Activated T-helper 9 cell treated with anti-CD3 and anti-CD28 coated beads, Interleukin-2, amount 50 U/mL, for 16 hours (primary cell): ENCODE data around the gene ST6GAL1.
"Not testable (repeated sequence)": the region's sequence is repeated elsewhere in the genome, so short reads cannot be mapped to it uniquely, and the experiment has no call there.

Experiments used
- DNase-seq: peaks from one replicate; pipeline ENCODE4 v3.0.0-alpha.2; 2020; ENCODE audit warnings: low read depth

The ST6GAL1 gene

DNA sequence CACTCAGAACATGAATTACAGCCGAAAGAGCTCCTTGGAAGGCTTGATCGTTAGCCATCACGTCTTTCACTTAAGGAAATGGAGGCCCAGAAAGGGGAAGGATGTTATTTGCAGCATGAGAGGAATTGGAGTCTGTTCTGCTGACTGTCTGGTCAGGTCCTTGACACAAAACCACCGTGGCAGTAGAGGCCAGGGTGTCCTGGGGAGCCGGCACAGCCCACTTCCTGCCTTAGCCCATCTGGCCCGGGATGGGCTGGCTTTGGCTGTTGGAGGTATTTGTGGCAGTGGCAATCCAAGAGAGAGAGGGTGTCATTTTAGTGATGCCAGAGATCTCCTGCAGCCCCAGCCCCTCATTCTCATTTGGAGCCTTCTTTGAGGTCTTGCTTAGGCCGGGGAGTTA is 37.4 kb downstream of the ST6GAL1 start:
- no peak for DNase-seq

DNA sequence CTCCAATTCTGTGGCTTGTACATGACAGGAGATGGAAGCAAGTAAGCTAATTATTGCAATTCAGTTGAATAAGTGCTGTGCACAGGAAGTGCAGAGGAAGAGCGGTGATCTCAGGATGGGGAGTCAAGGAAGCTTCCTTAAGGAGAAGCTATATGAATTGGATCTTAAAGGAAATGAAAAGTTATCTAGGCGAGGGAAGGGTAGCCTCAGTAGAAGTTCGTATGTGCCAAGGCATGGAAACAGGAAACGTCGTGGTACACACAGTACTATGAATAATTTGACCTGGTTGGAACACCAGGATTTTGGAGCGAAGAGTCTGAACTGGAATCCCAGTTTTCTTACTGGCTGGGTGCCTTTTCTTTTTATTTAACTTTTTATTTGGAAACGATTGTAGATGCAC is 39.3 kb downstream of the ST6GAL1 start:
- no peak for DNase-seq

DNA sequence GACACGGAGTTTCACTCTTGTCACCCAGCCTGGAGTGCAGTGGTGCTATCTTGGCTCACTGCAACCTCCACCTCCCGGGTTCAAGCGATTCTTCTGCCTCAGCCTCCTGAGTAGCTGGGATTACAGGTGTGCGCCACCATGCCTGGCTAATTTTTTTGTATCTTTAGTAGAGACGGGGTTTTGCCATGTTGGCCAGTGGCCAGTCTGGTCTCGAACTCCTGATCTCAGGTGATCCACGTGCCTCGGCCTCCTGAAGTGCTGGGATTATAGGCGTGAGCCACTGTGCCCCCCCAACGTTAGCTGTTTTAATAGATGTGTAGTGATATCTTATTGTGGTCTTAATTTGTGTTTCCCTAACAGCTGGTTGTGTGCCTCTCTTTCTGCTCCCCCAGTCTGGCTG is 40.8 kb downstream of the ST6GAL1 start:
- not testable (repeated sequence) for DNase-seq

DNA sequence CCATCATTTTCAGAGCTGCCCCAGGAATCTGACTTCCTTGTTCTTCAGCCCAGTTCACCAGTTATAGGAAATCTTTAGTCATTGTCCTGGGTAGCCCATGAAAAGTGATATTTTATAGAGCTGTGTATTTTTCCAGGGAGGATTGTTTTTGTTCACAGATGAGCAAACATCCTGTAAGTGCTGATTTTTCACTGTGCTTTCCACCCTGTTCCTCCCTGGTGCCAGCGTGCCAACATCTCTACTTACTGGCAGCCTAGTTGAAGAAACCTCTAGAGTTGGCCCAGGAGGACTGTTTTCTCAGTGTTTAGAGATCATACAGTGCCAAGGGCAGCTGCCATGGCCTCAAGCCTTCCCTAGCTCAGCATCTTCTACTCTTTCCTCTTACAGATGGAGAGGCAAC is 41.3 kb downstream of the ST6GAL1 start:
- no peak for DNase-seq

DNA sequence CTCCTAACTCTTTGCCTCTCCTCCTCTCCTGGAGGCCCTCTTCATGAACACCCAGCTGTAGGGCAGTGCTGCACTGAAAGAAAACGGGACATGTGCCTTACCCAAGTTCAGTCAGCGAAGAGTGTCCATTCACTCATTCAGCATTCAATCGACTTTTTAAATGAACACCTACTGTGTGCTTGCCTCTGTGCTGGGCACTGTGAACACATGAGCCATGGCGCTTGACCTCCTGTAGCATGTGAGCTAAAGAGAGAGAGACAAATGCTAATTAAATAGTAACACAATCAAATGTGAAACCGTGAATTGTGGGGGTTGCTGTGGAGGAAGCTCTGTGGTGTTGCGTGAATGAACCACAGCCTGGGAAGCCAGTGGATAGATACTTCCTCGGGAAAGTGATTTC is 43.4 kb downstream of the ST6GAL1 start:
- no peak for DNase-seq

DNA sequence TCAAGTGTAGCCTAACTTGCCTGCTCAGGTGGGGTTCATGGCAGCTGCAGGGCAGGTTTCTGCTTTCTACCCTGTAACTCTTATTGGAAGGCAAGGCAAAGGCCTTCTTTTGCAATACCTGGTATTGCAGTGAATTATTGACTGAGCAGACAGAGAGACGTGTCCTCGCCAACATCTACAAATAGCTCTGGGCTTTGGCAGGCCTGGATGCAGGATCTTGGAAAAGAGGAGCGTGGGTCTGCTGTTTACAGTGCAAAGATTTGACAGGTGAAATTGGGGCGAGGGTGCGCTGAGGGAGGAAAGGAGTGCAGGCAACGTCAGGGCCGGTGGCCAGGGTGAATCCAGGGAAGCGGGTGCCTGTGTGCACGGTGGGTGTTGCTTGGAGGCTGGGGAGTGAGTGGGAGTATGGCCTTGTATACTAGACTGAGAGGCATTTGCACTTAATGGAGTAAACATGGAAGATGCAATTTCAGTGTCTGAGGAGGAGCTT is 44.5 kb downstream of the ST6GAL1 start:
- no peak for DNase-seq

DNA sequence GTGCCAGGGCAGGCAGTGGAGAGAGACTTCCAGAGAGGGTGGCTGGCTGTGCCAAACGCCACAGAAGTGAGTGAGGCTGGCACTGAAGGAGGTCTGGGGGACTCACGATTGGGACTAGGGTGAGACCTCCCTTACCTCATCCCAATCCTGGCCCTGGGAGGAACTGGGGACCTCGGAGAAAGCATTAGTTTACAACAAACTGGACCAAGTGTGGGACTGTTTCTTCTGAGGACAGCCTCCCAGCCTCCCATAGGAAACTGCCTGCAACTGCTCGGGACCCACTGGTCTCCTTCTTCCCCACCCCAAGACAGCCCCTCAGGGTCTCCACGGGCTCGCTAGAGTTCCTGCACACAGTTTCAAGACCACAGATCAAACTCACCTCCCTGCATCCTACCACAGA is 45.4 kb downstream of the ST6GAL1 start:
- no peak for DNase-seq

DNA sequence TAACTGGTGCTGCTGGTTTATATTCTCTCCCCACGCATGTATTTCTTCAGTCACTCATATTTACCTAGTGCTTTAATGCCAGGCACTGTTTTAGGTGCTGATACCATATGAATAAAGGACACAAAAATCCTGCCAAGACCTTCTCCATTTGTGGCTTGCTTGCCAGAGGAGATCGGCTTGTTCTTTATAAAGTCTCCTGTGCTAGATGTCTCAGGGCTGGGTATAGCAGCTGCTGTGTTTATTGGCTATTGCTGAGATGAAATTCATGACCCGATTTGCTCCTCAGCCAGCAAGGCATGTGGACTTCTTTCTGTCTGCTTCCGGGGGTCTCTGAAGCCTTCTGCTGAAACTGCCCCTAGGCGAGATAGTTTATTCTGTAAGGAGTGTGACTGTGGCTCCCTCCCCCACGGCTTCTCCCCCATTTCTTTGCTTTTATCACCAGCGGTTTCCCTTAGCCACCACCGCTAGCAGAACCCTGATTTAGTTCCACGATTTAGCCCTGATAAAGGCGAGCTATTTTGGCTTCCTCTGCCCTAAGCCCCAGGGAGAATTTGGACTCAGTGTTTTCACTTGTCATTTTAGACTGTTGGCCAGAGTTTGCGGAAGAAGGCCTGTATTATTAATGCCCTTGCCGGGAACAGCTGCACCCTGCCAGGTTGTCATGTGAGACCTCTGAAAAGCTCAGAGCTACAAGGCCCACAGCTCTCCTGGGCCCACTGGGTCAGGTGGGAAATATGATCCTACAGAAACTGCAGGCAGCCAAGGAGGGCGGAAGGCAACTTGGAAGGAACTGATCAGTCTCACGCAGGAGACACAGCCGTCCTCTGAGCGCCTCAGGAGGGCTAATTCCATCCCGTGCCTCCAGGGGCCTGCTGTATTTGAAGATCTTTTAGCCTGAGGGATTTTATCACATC is 46.8 kb downstream of the ST6GAL1 start:
- DNase-seq, result no peak

DNA sequence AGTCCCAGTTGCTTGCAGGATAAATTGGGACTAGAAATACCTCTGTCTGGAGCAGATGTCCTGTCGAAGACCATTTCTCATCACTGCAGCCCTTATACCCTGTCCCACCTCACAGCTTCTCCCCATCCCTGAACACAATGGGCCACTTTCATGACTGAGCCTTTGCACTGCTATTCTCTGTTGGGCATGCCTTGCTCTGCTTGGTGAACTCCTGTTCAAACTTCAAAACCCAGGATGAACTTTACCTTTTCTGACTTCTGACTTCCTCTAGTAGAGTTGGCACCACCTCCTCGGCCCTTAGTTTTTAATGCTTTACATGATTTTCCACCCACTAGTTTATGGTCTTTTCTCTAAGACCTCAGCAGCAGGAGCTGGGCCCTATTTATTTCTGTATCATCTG is 48.4 kb downstream of the ST6GAL1 start:
- no peak for DNase-seq

DNA sequence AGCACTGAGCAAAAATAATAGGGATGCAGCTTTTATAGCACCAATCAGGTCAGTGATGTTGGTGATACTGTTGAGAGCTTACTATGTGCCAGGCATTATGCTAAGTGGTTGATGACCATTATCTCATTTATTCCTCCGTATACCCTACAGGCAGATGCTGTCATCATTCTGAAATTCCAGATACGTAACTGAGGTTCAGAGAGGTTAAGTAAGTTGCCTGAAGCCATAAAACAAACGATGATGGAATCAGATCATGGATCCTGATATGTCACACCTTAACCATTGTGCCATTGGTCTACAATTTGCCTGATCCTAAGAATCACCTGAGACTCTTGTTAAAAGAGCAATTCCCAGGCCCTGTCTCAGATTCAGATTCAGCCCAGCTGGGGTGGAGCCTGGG is 49.5 kb downstream of the ST6GAL1 start:
- no peak for DNase-seq

DNA sequence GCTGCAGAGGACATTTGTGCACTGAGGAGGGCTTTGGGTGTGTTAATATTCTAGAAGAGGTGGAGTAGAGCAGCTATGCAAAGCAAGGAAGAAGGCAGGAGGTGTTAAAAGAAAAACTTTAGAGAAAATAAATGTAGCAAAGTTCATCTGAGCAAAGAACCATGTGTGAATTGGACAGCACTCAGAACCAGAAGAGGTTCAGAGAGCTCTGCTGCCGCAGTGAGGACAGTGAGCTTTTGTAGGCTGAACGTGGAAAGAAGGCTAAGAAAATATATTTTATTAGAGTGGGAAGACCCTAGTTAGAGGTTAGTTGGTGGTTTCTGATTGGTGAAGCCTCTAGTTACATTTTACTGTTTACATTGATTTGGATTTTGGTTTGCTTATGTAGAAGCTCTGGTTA is 50.7 kb downstream of the ST6GAL1 start:
- DNase-seq, result no peak

DNA sequence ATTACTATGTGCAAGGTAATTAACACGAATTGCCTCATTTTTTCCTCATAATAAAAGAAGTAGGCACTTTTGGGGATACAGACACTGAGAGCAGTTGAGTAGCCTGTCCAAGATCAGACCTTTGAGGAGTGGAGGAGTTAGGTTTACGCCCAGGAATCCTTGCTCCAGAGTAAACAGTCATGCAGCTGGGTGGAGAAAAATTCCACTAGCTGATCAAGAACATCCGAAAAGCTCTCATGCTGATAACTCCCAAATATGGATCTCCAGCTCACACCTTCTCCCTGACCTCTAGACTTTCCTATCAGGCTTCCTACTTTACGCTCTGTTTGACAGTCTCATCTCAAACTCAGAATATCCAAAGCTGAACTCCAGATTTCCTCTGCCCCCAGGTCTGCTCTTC is 53.3 kb downstream of the ST6GAL1 start:
- DNase-seq, result no peak

DNA sequence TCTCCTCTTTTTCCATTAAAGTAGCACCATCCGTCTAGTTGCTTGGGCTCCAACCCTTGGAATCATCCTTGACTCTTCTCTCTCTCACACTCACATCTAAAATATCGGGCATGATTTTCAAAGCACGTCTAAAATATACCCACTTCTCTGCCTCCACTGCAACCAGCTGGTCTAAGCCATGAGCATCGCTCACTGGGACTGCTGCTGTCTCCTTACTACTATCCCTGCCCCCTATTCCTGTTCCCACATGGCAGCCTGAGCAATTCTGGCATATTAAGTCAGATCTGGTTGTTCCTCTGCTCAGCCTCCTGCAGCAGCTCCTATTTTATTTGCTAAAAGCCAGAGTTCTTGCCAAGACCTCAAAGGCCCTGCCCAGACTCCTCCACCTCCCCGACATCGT is 53.7 kb downstream of the ST6GAL1 start:
- no peak for DNase-seq

DNA sequence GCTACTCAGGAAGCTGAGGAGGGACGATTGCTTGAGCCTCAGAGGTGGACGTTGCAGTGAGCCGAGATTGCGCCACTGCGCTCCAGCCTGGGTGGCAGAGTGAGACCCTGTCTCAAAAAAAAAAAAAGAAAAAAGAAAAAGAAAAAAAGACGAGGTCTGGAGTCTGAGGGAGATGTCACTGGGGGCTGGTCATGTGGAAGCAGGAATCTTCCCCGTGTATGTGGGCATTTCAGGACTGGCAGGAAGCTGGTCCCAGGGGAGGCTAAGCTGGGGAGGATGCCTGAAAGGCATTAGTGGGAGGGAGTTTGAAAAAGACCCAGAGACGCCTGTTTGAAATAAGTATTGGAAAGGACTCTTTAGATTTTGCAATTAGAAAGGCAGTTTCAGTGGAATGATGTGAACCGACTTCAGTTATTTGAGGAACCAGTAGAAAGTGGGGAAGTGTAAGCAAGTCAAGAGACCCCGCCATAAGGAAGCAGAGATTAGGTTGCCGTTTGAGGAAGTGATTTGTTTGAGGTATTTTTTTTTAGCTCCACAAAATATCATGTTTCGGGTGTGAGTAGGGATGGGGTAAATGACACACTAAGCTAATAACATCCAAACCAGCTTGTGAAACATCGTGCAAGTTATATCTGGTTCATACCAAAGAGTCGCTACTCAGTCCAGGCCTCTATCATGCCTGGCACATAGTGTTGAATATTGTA is 55.5 kb downstream of the ST6GAL1 start:
- no peak for DNase-seq

DNA sequence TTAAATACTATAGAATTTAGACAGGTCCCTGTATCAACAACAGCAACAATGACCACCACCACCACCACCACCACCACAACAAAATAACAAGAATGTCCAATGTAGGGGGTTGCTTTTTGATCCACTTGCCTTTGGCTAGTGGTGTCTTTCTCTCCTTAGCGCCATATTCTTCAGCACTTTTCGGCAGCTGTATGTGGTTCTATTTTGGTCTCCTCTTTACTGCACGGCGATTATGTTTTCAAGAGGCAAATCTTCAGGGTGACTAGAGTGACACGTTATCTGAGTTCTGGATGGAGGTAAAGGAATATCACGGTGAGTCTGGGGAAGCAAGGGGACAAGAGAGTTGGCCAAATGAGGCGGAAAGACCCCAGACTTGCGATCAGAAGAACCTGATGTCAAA is 56.1 kb downstream of the ST6GAL1 start:
- no peak for DNase-seq

DNA sequence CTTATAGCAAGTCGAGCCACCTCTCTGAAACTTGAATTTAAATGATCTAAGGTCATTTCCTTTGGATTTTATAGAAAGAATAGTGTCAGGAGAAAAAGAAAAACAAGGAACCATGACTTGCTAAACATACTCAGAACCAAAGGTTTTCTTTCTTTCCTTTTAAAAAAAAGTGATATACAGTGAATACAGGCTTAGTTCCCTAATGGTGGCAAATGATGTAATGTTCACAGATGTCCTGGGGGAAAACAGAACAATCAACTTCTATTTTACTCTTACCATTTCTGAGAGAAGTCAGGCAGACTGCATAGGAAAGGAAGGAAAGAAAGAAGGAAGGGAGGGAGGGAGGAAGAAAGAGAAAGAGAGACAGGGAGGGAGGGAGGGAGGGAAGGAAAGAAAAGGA is 56.5 kb downstream of the ST6GAL1 start:
- DNase-seq, result no peak

DNA sequence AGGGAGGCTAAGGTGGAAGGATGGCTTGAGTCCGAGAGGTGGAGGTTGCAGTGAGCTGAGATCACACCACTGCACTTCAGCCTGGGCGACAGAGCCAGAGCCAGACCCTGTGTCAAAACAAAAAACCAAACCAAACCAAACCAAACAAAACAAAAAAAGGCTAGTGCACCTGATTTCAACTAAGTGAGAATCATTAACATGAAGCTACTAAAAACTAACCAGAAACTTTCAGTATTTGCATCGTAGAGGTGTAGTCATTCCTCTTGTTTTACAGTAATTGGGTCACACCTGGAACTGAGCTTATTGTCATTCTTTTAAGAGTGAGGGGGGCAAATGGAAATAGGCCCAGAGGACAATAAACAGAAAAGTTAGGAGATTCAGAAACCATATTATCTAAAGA is 58.5 kb downstream of the ST6GAL1 start:
- DNase-seq, result no peak

DNA sequence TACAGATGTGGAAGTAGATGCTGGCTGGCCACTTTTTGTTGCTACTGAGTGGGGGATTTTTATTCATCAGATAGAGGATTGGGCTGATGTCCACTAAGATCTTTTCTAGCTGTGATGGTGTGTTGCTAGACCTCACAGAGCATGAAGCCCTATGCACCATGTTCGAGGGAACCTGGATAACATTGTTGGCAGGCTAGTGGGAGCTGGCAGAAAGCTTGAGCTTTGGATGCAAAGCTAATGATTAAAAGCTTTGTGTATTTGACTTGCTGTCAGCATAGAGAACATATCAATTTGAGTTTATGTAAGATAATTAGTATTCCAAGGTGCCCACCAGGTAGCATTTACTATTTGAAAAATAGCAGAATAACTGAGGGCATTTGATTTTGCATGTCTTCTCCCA is 59.1 kb downstream of the ST6GAL1 start:
- DNase-seq, result no peak

DNA sequence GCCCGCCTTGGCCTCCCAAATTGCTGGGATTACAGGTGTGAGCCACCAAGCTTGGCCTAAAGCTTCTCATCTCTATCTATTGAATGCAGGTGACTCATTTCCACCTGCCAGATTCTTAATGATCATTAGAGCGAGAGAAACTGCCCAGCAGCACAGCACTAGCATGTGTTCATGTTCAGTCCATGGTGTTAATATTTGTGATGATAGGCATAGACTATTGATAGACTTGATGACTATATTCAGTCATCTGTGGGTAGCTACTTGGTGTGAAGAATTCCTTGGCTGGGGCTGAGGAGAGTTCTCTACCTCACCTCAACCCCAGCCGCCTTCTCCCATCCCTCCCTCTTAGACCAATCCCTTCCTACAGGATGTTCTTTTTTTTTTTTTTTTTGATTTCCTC is 60.0 kb downstream of the ST6GAL1 start:
- DNase-seq, result no peak

DNA sequence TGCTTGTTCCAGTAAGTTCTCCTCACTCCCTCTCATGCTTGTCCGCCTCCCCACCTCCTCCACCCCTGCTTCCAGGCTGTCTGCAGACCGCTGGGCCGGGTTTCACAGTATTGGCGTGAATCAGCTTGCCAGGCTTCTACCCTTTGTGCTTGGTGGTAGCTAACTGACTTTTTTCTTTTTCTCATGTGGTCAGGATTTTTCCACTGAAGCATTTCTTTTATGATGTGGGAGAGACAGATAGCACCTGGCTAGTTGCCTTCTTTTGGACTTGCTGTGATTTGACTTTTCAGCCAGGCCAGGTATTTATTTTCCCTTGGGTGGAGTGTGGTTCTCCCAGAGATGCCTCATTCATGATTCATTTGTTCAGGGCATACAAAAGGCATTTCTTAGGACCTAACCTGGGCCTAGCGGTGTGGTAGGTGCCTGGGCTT is 60.6 kb downstream of the ST6GAL1 start:
- no peak for DNase-seq

DNA sequence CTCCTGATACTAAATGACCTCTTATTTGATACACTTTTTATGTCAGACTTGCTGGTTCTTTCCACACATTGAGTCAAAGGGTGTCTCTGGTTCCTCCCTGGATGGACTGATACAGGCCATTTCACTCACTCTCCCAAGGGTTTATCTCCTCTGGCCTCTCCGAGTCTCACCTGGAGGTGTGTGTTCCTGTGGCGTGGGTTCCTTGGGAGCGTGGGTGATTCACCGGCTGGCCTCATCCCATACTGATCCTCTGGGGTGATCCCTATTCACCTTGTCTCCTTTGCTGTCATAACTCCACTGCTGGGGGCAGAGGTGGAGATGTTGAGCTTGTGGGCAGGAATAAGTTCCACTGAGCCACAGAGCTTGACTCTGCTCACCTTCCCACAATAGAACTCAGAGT is 61.1 kb downstream of the ST6GAL1 start:
- DNase-seq, result no peak

DNA sequence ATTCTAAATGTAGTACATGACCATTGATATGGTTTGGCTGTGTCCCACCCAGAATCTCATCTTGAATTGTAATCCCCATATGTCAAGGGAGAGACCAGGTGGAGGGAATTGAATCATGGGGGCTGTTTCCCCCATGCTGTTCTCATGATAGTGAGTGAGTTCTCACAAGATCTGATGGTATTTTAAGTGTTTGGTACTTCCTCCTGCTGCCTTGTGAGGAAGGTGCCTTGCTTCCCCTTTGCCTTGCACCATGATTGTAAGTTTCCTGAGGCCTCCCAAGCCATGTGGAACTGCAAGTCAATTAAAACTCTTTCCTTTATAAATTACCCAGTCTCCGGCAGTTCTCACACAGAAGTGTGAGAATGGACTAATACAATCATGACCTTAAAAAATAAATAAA is 61.8 kb downstream of the ST6GAL1 start:
- not testable (repeated sequence) for DNase-seq

DNA sequence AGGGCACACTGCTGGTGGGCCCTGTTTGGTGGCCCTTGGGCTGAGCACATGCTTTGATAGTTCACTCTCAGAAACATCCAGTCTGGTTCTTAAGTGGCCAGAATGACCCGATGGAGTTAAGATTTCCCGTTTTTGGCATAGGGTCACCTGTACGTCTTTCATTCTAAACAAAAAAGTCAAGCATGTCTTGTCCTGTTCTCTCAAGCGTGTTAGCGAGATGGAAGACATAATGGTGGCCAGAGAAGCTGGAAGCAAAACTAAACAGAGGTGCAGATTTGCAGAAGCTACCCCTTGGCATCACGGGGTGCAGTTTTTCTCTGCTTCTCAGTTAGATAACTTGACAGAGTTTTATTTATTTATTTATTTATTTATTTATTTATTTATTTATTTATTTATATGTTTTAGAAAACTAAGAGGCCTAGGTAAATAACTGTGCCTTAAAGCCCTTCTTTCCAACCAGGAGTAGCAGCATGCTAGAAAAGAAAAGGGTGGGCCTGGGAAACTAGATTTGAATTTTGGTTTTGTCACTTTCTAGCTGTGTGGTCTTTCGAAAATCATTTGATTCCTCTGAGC is 63.0 kb downstream of the ST6GAL1 start:
- no peak for DNase-seq
